Panc1 (cell line): ENCODE results near the gene NTMT1.

Experiments
- POLR2AphosphoS5 ChIP-seq: IDR thresholded peaks from 2 replicates; pipeline ENCODE4 v1.6.1; 2012; ENCODE audit warnings: mild to moderate bottlenecking, low read depth, low read length, moderate library complexity
- SIN3A ChIP-seq: IDR thresholded peaks from 2 replicates; pipeline ENCODE4 v1.6.1; 2012; ENCODE audit warnings: low read depth, mild to moderate bottlenecking, low read length, moderate library complexity, borderline replicate concordance; ENCODE audit not compliant: insufficient read depth
- TCF7L2 ChIP-seq: IDR thresholded peaks from 2 replicates; pipeline ENCODE4 v1.6.1; 2011; ENCODE audit warnings: mild to moderate bottlenecking, low read depth, low read length, inconsistent platforms
- TF ChIP-seq, protein P1 (sequence below): fragments of 450-650 bp; IDR thresholded peaks from 2 replicates; pipeline ENCODE4 v1.5.1; 2017; ENCODE audit warnings: mild to moderate bottlenecking
- TF ChIP-seq, protein P2 (sequence below), 2 experiments: IDR thresholded peaks; 2 replicates each; pipeline ENCODE4 v1.6.1; 2011 to 2012; ENCODE audit warnings: low read depth in 2 of 2, control low read depth in 1 of 2, low read length in 1 of 2, mild to moderate bottlenecking in 1 of 2, moderate library complexity in 1 of 2; ENCODE audit not compliant: insufficient read depth in 1 of 2

DNA sequence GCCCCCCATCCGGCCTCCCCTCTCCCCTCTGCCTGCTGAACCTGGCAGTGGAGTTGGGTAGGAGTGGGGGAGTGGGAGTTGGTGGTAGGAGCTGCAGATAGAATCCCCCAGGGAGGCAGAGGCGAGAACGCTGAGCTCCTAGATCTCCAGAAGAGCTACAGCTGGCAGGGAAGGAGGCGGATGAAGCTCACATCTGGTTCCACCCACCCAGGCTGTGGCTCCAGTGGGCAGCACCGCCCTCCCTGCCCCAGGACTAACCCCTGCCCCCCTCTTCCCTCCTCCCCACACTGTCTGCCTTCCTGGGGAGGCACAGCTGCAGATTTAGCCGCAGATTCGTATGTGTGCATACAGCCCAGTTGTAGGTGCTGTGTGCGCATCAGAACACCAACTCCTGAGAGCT lies 39.3 kb upstream of the NTMT1 start:
- TF ChIP-seq, protein P1, sequence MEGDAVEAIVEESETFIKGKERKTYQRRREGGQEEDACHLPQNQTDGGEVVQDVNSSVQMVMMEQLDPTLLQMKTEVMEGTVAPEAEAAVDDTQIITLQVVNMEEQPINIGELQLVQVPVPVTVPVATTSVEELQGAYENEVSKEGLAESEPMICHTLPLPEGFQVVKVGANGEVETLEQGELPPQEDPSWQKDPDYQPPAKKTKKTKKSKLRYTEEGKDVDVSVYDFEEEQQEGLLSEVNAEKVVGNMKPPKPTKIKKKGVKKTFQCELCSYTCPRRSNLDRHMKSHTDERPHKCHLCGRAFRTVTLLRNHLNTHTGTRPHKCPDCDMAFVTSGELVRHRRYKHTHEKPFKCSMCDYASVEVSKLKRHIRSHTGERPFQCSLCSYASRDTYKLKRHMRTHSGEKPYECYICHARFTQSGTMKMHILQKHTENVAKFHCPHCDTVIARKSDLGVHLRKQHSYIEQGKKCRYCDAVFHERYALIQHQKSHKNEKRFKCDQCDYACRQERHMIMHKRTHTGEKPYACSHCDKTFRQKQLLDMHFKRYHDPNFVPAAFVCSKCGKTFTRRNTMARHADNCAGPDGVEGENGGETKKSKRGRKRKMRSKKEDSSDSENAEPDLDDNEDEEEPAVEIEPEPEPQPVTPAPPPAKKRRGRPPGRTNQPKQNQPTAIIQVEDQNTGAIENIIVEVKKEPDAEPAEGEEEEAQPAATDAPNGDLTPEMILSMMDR = no peak
- TF ChIP-seq POLR2AphosphoS5 (no peak), SIN3A (no peak), TCF7L2 (no peak)
- TF ChIP-seq, protein P2, sequence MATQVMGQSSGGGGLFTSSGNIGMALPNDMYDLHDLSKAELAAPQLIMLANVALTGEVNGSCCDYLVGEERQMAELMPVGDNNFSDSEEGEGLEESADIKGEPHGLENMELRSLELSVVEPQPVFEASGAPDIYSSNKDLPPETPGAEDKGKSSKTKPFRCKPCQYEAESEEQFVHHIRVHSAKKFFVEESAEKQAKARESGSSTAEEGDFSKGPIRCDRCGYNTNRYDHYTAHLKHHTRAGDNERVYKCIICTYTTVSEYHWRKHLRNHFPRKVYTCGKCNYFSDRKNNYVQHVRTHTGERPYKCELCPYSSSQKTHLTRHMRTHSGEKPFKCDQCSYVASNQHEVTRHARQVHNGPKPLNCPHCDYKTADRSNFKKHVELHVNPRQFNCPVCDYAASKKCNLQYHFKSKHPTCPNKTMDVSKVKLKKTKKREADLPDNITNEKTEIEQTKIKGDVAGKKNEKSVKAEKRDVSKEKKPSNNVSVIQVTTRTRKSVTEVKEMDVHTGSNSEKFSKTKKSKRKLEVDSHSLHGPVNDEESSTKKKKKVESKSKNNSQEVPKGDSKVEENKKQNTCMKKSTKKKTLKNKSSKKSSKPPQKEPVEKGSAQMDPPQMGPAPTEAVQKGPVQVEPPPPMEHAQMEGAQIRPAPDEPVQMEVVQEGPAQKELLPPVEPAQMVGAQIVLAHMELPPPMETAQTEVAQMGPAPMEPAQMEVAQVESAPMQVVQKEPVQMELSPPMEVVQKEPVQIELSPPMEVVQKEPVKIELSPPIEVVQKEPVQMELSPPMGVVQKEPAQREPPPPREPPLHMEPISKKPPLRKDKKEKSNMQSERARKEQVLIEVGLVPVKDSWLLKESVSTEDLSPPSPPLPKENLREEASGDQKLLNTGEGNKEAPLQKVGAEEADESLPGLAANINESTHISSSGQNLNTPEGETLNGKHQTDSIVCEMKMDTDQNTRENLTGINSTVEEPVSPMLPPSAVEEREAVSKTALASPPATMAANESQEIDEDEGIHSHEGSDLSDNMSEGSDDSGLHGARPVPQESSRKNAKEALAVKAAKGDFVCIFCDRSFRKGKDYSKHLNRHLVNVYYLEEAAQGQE (IDR thresholded peaks at IDR 0.05; ENCODE audit: insufficient read depth in 1 of 2, low read depth in 2 of 2, low read length in 1 of 2) = no peak
